ENCODE measurements around the gene NFIA. TPM values are rescaled to one million over a fixed set of nuclear protein-coding genes. Genes with fewer than 3 reads are reported as not detected.

NFIA gene
- total RNA-seq, 1 donor from 2014 or later: 1.2 TPM

DNA sequence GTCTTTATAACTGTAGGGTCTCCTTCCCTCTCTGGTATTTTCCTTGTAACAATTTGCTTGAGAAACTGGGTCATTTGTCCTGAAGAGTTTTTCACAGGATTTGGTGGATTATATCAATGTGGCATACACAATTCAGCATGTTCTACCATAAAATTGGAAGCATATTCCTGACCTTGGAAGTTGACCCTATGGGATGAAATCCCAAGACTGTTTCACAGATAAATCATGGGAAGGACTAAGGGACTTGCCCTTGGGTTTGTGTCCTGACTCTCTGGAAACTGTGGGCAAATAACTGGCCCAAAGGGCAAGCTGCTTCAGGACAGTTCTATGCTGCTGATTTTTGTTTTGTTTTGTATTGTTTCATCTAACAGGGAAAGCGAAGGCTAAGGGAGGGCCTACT, 387.0 kb downstream of the NFIA start:
- no peak overlapping the region for H3K27ac Mint-ChIP-seq
- peaks cover 13% of the 10 kb centered on the region for H3K27me3 Mint-ChIP-seq
- TF ChIP-seq, protein P1, sequence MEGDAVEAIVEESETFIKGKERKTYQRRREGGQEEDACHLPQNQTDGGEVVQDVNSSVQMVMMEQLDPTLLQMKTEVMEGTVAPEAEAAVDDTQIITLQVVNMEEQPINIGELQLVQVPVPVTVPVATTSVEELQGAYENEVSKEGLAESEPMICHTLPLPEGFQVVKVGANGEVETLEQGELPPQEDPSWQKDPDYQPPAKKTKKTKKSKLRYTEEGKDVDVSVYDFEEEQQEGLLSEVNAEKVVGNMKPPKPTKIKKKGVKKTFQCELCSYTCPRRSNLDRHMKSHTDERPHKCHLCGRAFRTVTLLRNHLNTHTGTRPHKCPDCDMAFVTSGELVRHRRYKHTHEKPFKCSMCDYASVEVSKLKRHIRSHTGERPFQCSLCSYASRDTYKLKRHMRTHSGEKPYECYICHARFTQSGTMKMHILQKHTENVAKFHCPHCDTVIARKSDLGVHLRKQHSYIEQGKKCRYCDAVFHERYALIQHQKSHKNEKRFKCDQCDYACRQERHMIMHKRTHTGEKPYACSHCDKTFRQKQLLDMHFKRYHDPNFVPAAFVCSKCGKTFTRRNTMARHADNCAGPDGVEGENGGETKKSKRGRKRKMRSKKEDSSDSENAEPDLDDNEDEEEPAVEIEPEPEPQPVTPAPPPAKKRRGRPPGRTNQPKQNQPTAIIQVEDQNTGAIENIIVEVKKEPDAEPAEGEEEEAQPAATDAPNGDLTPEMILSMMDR (IDR thresholded peaks at IDR 0.05; ENCODE audit: unreplicated experiment): no peak
- DNase-seq (ENCODE audit: low spot score, unreplicated experiment): no peak
- peaks cover 3% of the 10 kb centered on the region for H3K9me3 Mint-ChIP-seq (ENCODE audit: low read depth)
- no peaks in the 10 kb centered on the region for H3K36me3 Mint-ChIP-seq (ENCODE audit: insufficient read depth)
- peaks cover under 1% of the 10 kb centered on the region for H3K4me1 Mint-ChIP-seq (ENCODE audit: low read depth)
- H3K4me3 Mint-ChIP-seq (ENCODE audit: low read depth): no peak overlapping the region

- TF ChIP-seq, protein P1 (IDR thresholded peaks at IDR 0.05; ENCODE audit: unreplicated experiment): no peak
- peaks cover 35% of the 10 kb centered on the region for H3K27me3 Mint-ChIP-seq
- H3K4me3 Mint-ChIP-seq (ENCODE audit: low read depth): no peak overlapping the region
- H3K27ac Mint-ChIP-seq: no peak overlapping the region
- H3K9me3 Mint-ChIP-seq (ENCODE audit: low read depth): peaks cover 3% of the 10 kb centered on the region
- H3K36me3 Mint-ChIP-seq (ENCODE audit: insufficient read depth): no peaks in the 10 kb centered on the region
- no peak for DNase-seq (ENCODE audit: low spot score, unreplicated experiment)
- peaks cover 2% of the 10 kb centered on the region for H3K4me1 Mint-ChIP-seq (ENCODE audit: low read depth)
Observed at GRCh38 chr1:61472876-61473275, 390.5 kb downstream of the NFIA start.

DNA sequence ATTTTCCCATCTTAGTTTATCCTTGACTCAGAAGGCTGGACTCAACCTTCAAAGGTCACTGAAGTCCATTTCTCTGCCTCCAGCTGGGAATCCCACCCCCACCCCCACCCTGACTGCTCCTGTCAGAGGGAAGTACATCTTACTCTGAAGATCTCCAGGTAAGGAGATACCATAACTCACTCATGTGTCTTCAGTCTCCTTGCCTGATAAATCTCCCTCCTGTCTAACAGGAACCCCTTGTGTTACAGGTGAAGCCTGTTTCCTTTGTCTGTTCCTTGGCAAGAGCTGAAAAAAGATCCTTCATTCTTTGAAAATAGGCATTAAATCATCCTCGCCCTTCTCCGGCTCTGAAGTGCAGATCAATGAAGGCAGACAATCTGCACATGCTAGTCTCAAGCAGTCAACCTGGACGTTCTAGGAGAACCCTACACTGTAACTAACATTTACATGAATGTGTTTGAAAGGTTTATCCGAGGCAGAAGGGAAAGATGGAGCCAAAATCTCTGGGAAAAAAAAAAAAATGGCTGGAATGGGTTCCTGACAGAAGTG, 392.0 kb downstream of the NFIA start:
- Mint-ChIP-seq H3K9me3 (ENCODE audit: low read depth) (peaks cover 3% of the 10 kb centered on the region), H3K4me3 (ENCODE audit: low read depth) (no peak overlapping the region), H3K4me1 (ENCODE audit: low read depth) (peaks cover 2% of the 10 kb centered on the region), H3K27me3 (peaks cover 35% of the 10 kb centered on the region), H3K27ac (no peak overlapping the region), H3K36me3 (ENCODE audit: insufficient read depth) (no peaks in the 10 kb centered on the region)
- no peak for DNase-seq (ENCODE audit: low spot score, unreplicated experiment)
- TF ChIP-seq, protein P1 (IDR thresholded peaks at IDR 0.05; ENCODE audit: unreplicated experiment): no peak

- Mint-ChIP-seq H3K9me3 (ENCODE audit: low read depth) (peaks cover 3% of the 10 kb centered on the region), H3K4me1 (ENCODE audit: low read depth) (peaks cover 2% of the 10 kb centered on the region), H3K36me3 (ENCODE audit: insufficient read depth) (no peaks in the 10 kb centered on the region), H3K27me3 (peaks cover 33% of the 10 kb centered on the region), H3K27ac (no peak overlapping the region), H3K4me3 (ENCODE audit: low read depth) (no peak overlapping the region)
- TF ChIP-seq, protein P1 (IDR thresholded peaks at IDR 0.05; ENCODE audit: unreplicated experiment): no peak
- no peak for DNase-seq (ENCODE audit: low spot score, unreplicated experiment)
Observed at GRCh38 chr1:61474963-61475362, 392.6 kb downstream of the NFIA start.

- Mint-ChIP-seq H3K4me1 (ENCODE audit: low read depth) (peaks cover 2% of the 10 kb centered on the region), H3K4me3 (ENCODE audit: low read depth) (no peak overlapping the region), H3K27ac (no peak overlapping the region), H3K27me3 (peaks cover 48% of the 10 kb centered on the region), H3K9me3 (ENCODE audit: low read depth) (no peaks in the 10 kb centered on the region), H3K36me3 (ENCODE audit: insufficient read depth) (no peaks in the 10 kb centered on the region)
- TF ChIP-seq, protein P1 (IDR thresholded peaks at IDR 0.05; ENCODE audit: unreplicated experiment): no peak
- no peak for DNase-seq (ENCODE audit: low spot score, unreplicated experiment)
Observed at GRCh38 chr1:61477301-61477700, 394.9 kb downstream of the NFIA start.

Measured in progenitor cell of endocrine pancreas (in vitro differentiated cells).